NOMO-1 treated with dmso at 0.1 percent for 144 hours (cell line): ENCODE results near the gene ARHGAP6.
"Not testable (repeated sequence)": the region's sequence is repeated elsewhere in the genome, so short reads cannot be mapped to it uniquely, and the experiment has no call there.

Experiments
- DNase-seq: peaks from one replicate; lab custom pipeline; 2025; ENCODE audit not compliant: unreplicated experiment; lab: John Stamatoyannopoulos, UW

The ARHGAP6 gene

GRCh38 chrX:11401966-11402365, 263.8 kb downstream of the ARHGAP6 start:
- no peak for DNase-seq

GRCh38 chrX:11399489-11400094, 266.1 kb downstream of the ARHGAP6 start:
- no peak for DNase-seq

GRCh38 chrX:11398785-11399184, 266.9 kb downstream of the ARHGAP6 start:
- no peak for DNase-seq

GRCh38 chrX:11398139-11398538, 267.6 kb downstream of the ARHGAP6 start:
- no peak for DNase-seq

- no peak for DNase-seq
These were observed 268.0 kb downstream of the ARHGAP6 start for GRCh38 chrX:11397680-11398079.

GRCh38 chrX:11395859-11396258, 269.9 kb downstream of the ARHGAP6 start:
- no peak for DNase-seq

GRCh38 chrX:11393949-11394654, 271.6 kb downstream of the ARHGAP6 start:
- DNase-seq: no peak

- no peak for DNase-seq
These were observed 278.9 kb downstream of the ARHGAP6 start for GRCh38 chrX:11386812-11387211.

GRCh38 chrX:11386001-11386523, 279.7 kb downstream of the ARHGAP6 start:
- no peak for DNase-seq

- DNase-seq: no peak
These were observed 282.8 kb downstream of the ARHGAP6 start for GRCh38 chrX:11382930-11383329.

- DNase-seq: no peak
These were observed 284.3 kb downstream of the ARHGAP6 start for GRCh38 chrX:11381464-11381863.

- no peak for DNase-seq
These were observed 285.4 kb downstream of the ARHGAP6 start for GRCh38 chrX:11380187-11380844.

- DNase-seq: no peak
These were observed 289.6 kb downstream of the ARHGAP6 start for GRCh38 chrX:11376163-11376562.

- DNase-seq: no peak
These were observed 290.1 kb downstream of the ARHGAP6 start for GRCh38 chrX:11375614-11376119.

- no peak for DNase-seq
These were observed 291.1 kb downstream of the ARHGAP6 start for GRCh38 chrX:11374570-11374969.

GRCh38 chrX:11371106-11371505, 294.6 kb downstream of the ARHGAP6 start:
- DNase-seq: no peak

- DNase-seq: no peak
These were observed 297.9 kb downstream of the ARHGAP6 start for GRCh38 chrX:11367609-11368430.

GRCh38 chrX:11366998-11367595, 298.6 kb downstream of the ARHGAP6 start:
- DNase-seq: no peak

GRCh38 chrX:11365426-11365825, 300.3 kb downstream of the ARHGAP6 start:
- DNase-seq: no peak

- no peak for DNase-seq
These were observed 300.9 kb downstream of the ARHGAP6 start for GRCh38 chrX:11364835-11365234.

- not testable (repeated sequence) for DNase-seq
These were observed 301.9 kb downstream of the ARHGAP6 start for GRCh38 chrX:11363825-11364224.
